A549 treated with Hydrocortisone at 1 μM for 4 hours (cell line): ENCODE measurements around the gene MROH2B. TPM values are rescaled to one million over a fixed set of nuclear protein-coding genes. Genes with fewer than 3 reads are reported as not detected.

ENCODE experiments used
- total RNA-seq: library from RNA; stranded (reverse); fragments of 200-300 nt; extraction: Qiagen RNA extraction; gene quantifications from 5 replicates; pipeline ENCODE4 v1.2.3, GENCODE V29; 2022

The MROH2B gene
- not detected in 5 replicates for total RNA-seq

DNA sequence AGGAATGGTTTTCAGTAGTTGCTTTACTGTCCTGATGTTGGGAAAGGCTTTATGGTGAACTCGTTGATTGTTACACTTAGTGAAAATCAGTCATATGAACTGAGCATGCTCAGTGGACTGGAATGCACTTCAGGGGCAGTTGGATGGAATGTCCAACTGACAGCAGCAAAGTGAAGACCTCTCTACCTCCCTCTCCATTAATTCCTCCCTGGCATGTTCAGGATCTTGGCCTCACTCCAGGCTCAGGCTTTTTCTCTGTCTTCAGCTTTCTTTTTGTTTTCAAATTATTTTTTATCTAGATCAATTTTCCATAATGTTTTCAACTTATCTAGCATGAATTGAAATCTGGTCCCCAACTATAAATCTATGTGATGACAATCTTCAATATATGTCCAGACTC, at the start of gene MROH2B:
TSS of gene MROH2B (minus strand) at position 101 of the 400 bp plus-strand sequence. CDS start 490 bp downstream, outside the sequence.

Other genes starting within 250 kb of the MROH2B start
- gene RPL37, start 236.1 kb downstream of the MROH2B start, total RNA-seq: 2,296 to 2,927 TPM (median 2,718 TPM) in 5 replicates
- gene CARD6, start 230.0 kb downstream of the MROH2B start, total RNA-seq: 2.4 to 3.5 TPM (median 2.7 TPM) in 5 replicates
- gene C7, start 161.8 kb downstream of the MROH2B start, total RNA-seq: not detected in 5 replicates
- gene C6, start 142.2 kb upstream of the MROH2B start, total RNA-seq: not detected in 5 replicates